Tibial nerve (tissue), 4 donors: ENCODE data around the gene SSH2.

Experiments
- EP300 ChIP-seq, 2 donors: sonication (generic); formaldehyde crosslinking; IDR thresholded peaks; one replicate each; pipeline ENCODE4 v1.6.1; 2017; ENCODE audit warnings: antibody characterized with exemption in 2 of 2, mild to moderate bottlenecking in 1 of 2
- POLR2A ChIP-seq, 2 donors: fragments of 450-650 bp; IDR thresholded peaks; one replicate each; pipeline ENCODE4 v1.6.1; 2017; ENCODE audit warnings: antibody characterized with exemption in 2 of 2, mild to moderate bottlenecking in 2 of 2, moderate library complexity in 2 of 2
- TF ChIP-seq, protein P1 (sequence below), 5 experiments: fragments of 200-600 bp in 3 of 5; fragments of 450-650 bp in 2 of 5; sonication (generic) in 3 of 5; IDR thresholded peaks; one replicate each; pipeline ENCODE4 v1.5.1; 2016 to 2019; ENCODE audit warnings: antibody characterized with exemption in 5 of 5, mild to moderate bottlenecking in 3 of 5, moderate library complexity in 2 of 5

DNA sequence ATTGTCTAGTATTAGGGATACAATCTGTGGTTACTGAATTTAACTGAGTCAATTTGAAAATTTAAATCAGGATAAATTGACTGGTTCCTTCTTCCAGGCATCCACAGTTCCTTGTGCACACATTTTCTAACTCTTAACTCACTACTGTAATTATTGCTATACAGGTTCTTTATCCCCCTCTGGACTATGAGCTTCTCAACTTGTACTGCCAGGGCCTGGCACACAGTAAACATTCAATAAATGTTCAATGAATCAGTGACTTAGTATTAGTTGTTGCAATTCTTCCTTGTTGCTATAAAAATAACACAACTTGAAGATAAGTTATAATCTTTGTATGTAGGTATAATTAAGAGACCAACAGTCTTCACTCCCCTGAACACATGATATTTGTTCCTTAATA lies 67.9 kb downstream of the SSH2 start:
- no peak for TF ChIP-seq POLR2A (IDR thresholded peaks at IDR 0.05)
- TF ChIP-seq, protein P1, sequence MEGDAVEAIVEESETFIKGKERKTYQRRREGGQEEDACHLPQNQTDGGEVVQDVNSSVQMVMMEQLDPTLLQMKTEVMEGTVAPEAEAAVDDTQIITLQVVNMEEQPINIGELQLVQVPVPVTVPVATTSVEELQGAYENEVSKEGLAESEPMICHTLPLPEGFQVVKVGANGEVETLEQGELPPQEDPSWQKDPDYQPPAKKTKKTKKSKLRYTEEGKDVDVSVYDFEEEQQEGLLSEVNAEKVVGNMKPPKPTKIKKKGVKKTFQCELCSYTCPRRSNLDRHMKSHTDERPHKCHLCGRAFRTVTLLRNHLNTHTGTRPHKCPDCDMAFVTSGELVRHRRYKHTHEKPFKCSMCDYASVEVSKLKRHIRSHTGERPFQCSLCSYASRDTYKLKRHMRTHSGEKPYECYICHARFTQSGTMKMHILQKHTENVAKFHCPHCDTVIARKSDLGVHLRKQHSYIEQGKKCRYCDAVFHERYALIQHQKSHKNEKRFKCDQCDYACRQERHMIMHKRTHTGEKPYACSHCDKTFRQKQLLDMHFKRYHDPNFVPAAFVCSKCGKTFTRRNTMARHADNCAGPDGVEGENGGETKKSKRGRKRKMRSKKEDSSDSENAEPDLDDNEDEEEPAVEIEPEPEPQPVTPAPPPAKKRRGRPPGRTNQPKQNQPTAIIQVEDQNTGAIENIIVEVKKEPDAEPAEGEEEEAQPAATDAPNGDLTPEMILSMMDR (IDR thresholded peaks at IDR 0.05), result no peak
- no peak for TF ChIP-seq EP300 (IDR thresholded peaks at IDR 0.05)
